Chondrocyte (in vitro differentiated cells): Measurements from ENCODE around the gene ST6GALNAC6. TPM values are rescaled to one million over a fixed set of nuclear protein-coding genes. Genes with fewer than 3 reads are reported as not detected.

Experiments used
- DNase-seq: peaks from one replicate; pipeline ENCODE4 v3.0.0; 2021; ENCODE audit warnings: mixed read lengths, low spot score
- H3K27ac Mint-ChIP-seq: one replicate; pipeline ENCODE4 v1.8.0; 2021; ENCODE audit warnings: mild to moderate bottlenecking, moderate library complexity, mixed read lengths; ENCODE audit not compliant: unreplicated experiment
- H3K27me3 Mint-ChIP-seq: 2 replicates; pipeline ENCODE4 v1.8.0; 2021; ENCODE audit warnings: low read depth, mixed read lengths
- H3K36me3 Mint-ChIP-seq: 2 replicates; pipeline ENCODE4 v1.8.0; 2021; ENCODE audit warnings: low read depth, mixed read lengths
- H3K4me1 Mint-ChIP-seq: 2 replicates; pipeline ENCODE4 v1.8.0; 2021; ENCODE audit warnings: low read depth, mild to moderate bottlenecking, mixed read lengths
- H3K4me3 Mint-ChIP-seq: one replicate; pipeline ENCODE4 v1.8.0; 2021; ENCODE audit warnings: mild to moderate bottlenecking, moderate library complexity, mixed read lengths; ENCODE audit not compliant: unreplicated experiment
- H3K9me3 Mint-ChIP-seq: 2 replicates; pipeline ENCODE4 v1.8.0; 2021; ENCODE audit warnings: low read depth, mixed read lengths
- CTCF ChIP-seq: fragments of 200-600 bp; sonication (generic); IDR thresholded peaks from 2 replicates; pipeline ENCODE4 v1.5.0; 2021; ENCODE audit warnings: antibody characterized with exemption, mild to moderate bottlenecking, moderate library complexity
- total RNA-seq: library from RNA; stranded (reverse); gene quantifications from 3 replicates; pipeline ENCODE4 v1.2.1, GENCODE V29; 2021

Gene ST6GALNAC6
- total RNA-seq, 1 donor from 2014 or later, result 47.5 TPM

GRCh38 chr9:127931092-127931881, 31.9 kb upstream of the ST6GALNAC6 start:
- no peaks in the 10 kb centered on the region for H3K27me3 Mint-ChIP-seq
- no peaks in the 10 kb centered on the region for H3K9me3 Mint-ChIP-seq
- peak overlapping the region; percentile 97 for H3K27ac Mint-ChIP-seq
- H3K36me3 Mint-ChIP-seq, result peaks cover 2% of the 10 kb centered on the region
- no peak for TF ChIP-seq CTCF
- no peak for DNase-seq
- H3K4me1 Mint-ChIP-seq, result peaks cover 39% of the 10 kb centered on the region
- H3K4me3 Mint-ChIP-seq, result peak overlapping the region; percentile 69

- Mint-ChIP-seq H3K4me1 (peaks cover 30% of the 10 kb centered on the region), H3K27ac (peak within 1 kb of the TSS; percentile 97), H3K36me3 (peaks cover 2% of the 10 kb centered on the region), H3K4me3 (peak within 1 kb of the TSS; percentile 69), H3K27me3 (no peaks in the 10 kb centered on the region), H3K9me3 (no peaks in the 10 kb centered on the region)
- TF ChIP-seq CTCF, result peak; percentile 65
- no peak for DNase-seq
These were observed 31.1 kb upstream of the ST6GALNAC6 start, which contains the start of gene PIP5KL1 for GRCh38 chr9:127930231-127931091. Gene PIP5KL1, minus strand, starts transcription at chr9:127930777. Its CDS starts 25 bp downstream, at chr9:127930752.

- Mint-ChIP-seq H3K36me3 (peaks cover 3% of the 10 kb centered on the region), H3K4me3 (peak overlapping the region; percentile 28), H3K27me3 (no peaks in the 10 kb centered on the region), H3K27ac (no peak overlapping the region), H3K9me3 (no peaks in the 10 kb centered on the region), H3K4me1 (peaks cover 27% of the 10 kb centered on the region)
- no peak for TF ChIP-seq CTCF
- DNase-seq, result no peak
These were observed 30.2 kb upstream of the ST6GALNAC6 start for GRCh38 chr9:127929625-127929979.

- no peak overlapping the region for H3K4me3 Mint-ChIP-seq
- DNase-seq, result no peak
- H3K9me3 Mint-ChIP-seq, result no peaks in the 10 kb centered on the region
- TF ChIP-seq CTCF, result no peak
- peaks cover 3% of the 10 kb centered on the region for H3K36me3 Mint-ChIP-seq
- H3K4me1 Mint-ChIP-seq, result peaks cover 24% of the 10 kb centered on the region
- no peak overlapping the region for H3K27ac Mint-ChIP-seq
- no peaks in the 10 kb centered on the region for H3K27me3 Mint-ChIP-seq
These were observed 29.5 kb upstream of the ST6GALNAC6 start for GRCh38 chr9:127928676-127929624.
